Activated CD4-positive, CD25-positive, alpha-beta regulatory T cell treated with anti-CD3 and anti-CD28 coated beads, Interleukin-2, amount 50 U/mL, for 24 hours (primary cell): ENCODE data around the gene FBLN2.
"Not testable (repeated sequence)": the region's sequence is repeated elsewhere in the genome, so short reads cannot be mapped to it uniquely, and the experiment has no call there.

ENCODE experiments used
- ATAC-seq, 2 donors: fragments of 150-1000 bp; cut with Tn5 transposase; one replicate each; pipeline ENCODE4 v1.10.0; 2021; ENCODE audit warnings: mild to moderate bottlenecking in 1 of 2, moderate library complexity in 1 of 2

The FBLN2 gene

DNA sequence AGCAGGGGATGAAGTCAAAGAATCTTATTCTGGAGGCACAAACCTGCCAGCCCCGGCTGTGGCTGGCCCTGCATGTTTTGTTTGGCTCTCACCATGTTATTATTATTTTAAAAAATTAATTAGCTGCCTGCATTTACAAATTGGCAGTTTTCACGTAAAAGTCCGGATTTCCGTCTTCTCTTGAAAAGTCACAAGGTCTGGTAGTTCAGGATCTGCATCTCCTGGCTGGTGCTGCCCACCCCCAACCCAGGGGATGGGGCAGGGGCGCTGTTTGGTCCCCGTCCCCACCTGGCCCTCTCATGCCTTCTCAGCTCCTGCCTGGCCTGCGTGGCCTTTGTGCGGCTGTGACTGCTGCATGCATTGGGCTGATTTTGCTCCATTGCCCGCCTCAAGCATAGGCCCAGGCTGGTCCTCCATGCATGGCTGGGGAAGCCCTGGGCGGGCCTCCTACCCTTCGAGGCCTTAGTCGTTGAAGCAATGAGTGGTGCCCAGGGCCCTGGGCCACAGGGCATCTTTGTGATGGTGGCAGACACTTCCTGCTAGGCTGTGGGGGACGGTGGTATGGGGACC is 2.0 kb downstream of the FBLN2 start:
- no peak for ATAC-seq

DNA sequence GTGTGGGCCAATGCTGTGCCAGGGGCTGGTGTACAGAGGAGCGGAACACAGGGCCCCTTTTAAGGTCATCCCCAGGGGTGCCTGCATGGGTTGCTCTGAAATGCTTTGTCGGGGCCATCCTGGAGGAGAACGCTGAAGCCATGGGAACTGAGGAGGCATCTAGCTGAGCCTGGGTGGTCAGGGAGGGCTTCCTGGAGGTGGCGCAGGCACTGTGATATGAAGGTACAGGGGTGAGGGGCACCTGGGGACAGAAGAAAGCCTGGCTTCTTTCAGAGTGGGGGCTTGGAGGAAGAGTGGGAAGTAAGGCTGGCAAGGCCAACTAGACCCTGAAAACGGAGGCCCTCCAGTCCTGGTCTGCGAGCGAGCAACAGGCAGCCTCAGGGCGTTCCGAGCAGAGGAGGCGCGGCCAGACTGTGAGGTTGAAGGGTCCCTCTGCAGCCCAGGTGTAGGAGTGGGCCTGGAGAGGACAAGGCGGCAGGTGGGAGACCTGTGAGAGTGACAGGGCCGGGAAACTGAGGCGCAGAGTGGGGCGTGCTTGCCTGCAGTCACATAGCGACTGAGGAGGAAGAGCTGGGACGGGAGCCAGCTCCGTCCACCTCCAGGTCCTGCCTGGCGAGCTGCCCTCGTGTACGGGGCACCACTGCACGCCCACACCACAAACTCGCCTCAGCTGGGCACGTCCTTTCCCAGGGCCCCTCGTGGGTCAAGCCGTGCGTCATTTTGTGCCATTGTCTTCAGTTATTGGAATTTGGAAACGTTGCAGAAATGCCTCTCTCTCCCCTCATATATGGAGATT is 4.1 kb downstream of the FBLN2 start:
- ATAC-seq = no peak

DNA sequence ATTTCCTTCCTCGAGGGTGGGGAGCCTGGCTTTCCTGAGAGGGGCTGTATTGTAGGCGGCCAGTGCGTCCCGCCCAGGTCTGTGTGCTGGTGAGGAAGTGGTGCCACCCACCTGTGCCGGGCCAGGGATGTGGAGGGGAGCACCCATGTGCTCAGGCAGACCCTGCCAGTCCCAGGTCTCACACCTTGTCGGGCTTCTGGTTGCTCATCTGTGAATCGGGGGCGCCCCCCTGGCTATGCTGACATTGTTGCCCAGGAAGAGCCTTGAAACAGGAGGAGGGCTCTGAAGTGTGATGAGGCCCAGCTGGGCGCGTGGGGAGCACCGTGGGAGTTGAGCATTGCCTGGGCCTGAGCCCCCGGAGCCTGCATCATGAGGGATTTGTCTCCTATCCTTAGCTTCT is 4.8 kb downstream of the FBLN2 start:
- no peak for ATAC-seq

DNA sequence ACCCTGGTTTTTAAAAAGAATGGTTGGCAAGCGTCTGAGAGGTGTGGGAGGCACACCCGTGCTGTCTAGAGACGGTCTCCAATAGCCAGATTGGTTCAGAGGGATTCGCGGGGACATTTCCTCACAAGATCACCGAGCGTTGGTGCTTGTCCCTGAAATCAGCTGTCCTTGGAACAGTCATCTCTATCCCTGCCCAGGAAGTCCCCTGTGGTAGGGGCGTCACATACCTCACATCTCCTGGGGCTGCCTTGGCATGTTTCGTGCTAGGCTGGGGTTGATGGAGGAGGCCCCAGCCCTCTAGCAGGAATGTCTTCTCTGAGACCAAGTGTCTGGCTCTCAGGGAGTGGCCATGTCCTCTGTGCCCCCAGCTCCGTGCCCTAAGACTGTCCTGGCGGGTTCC is 6.8 kb downstream of the FBLN2 start:
- no peak for ATAC-seq

DNA sequence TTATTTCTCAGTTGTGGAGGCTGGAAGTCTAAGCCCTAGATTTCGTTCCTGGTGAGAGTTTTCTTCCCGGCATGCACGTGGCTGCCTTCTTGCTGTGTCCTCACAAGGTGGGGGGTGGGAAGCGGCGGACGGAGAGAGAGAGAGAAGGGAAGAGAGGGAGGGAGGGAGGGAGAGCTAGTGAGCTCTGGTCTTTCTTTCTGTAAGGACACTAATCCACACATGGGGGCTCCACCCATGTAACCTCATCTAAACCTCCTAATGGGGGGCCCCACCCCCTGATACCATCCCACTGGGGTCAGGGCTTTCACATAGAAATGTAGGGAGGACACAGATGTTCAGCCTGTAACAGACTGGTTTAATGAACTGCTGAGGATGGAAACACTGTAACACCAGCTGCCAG is 7.3 kb downstream of the FBLN2 start:
- ATAC-seq = no peak

DNA sequence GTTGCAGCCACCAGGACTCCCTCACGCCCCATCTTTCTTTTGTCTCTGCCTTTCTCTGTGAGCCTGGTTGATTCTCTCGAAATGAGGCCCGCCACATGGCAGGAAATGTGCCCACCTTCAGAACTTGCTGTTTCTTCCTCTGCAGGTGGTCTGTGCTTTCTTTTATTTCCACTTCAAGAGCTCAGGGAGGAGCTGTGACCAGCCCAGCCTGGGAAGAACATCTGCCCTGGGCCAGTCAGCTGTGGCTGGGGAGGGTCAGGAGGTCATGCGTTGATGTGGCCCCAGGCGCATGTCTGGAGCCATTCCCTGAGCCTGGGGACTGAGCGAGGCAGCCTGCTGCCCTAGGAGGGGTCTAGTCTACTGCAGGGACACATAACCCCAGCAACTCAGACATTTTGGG is 8.0 kb downstream of the FBLN2 start:
- ATAC-seq = no peak

DNA sequence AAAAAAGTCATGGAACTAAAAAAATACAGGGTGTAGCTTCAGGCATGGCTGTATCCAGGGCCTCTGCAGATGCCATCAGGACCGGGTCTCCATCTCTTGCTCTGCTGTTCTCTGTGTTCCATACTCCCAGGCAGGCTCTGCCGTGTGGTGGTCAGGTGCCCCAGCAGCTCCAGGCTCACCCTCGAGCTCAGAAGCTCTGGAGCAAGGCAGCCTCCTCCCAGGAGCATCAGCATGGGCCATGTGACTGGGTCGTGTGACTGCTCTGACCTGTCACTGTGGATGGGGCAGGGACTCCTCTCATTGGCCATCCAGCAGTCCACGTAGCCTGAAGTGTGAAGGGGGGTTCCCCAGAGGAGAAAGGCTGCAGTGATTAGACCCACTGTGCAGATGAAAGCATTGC is 8.5 kb downstream of the FBLN2 start:
- ATAC-seq = no peak

DNA sequence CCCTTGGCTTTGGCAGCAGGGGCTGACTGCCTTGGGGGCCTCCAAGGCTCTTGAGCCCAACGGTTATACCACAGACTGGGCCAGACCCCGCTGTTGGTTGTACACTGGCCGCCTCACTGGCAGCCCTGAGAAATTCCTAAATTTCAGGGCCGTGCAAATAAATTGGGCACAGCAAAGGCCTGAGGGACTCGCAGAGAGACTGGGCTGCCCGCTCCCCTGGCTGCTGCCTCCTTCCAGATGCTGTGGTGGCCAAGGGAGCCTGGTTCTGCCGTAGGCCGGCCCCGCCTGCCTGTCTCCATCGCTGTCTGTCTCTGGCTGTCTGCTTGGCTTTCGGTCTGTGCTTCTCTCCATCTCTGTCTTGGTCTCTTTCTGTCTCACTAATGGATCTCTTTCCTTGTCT is 9.0 kb downstream of the FBLN2 start:
- ATAC-seq = no peak

DNA sequence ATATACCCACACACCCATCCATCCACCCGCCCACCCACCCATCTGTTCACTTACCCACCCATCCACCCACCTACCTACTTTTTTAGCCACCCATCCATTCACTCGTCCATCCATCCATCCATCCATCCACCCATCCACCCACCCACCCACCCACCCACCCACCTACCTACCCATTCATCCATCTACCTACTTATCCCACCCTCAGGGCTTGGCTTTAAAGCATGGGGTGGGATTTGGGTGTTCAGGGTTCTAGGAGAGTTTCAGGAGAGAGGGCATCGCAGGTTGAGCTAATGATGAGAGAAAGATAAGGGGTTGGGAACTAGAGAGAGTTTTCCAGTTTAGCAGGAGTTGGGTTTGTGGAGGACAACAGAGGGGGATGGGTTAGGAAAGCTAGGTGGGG is 9.7 kb downstream of the FBLN2 start:
- no peak for ATAC-seq

DNA sequence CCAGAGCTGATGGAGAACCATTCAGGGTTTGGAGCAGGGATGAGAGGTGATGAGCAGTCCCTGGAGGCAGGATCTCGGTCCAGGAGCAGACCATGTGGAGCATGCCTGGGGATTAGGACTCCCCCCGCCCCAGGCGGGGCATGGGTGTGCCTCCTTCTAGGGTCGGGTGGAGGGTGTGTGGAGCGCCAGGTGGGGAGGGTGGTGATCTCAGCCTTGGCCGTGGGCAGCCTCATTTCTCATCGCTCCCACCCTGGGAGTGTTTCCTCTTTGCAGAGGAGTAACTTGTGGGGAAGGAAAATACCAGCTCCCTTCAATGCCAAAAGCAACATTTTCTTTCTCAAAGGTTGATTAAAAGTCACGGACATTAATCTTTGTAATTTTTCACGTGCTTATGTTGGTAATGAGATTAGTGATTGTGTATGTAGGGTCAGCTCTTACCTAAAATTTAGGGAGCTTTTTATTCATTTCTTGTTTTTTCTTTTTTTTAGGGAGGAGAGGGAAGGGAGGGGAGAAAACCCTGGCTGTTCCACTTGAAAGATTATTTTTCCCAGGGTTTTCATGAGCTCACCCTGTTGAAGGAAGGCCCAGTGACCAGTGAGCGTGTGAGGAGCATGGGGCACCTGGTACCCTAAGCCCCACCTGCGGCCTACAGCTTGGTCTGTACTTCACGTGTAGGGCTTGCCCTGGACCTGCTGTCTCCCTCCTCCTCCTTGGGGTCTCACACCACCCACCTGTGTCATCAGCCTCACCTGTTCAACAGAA is 11.0 kb downstream of the FBLN2 start:
- no peak for ATAC-seq

DNA sequence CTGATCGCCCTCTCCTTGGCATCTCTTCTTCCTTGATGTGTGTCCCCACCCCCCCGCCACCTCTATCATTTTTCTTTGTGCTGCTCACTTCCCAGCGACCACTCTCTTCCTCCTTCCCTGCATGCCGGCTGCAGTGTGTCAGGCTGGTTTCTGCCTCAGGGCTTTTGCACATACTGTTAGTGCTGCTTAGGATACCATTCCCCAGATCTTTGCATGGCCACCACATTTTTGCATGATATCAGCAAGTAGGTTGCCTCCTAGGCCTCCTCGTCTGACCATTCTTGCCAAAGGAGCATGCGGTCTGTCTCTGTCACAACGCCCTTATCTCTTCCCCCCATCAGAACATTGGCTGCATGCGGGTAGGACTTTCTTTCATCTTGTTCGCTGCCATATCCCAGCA is 12.5 kb downstream of the FBLN2 start:
- no peak for ATAC-seq

DNA sequence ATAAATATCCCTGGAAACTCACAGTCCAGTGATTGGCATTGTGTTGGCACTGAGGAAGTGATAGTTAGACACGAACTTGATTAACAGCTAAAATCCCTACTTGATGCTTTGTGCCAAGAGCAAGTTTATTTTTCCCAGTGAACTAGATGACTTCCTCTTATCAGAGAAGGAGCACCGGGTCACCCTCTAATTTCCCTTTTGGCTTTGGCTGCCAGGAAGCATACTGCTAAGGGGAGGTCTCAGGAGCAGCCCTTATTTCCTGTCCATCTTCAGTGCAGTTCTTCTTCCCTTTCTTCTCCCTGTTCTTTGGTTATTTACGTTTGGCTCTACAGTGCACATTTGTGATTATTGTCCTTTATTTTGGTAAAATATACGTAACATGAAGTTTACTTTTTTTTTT is 13.0 kb downstream of the FBLN2 start:
- no peak for ATAC-seq

DNA sequence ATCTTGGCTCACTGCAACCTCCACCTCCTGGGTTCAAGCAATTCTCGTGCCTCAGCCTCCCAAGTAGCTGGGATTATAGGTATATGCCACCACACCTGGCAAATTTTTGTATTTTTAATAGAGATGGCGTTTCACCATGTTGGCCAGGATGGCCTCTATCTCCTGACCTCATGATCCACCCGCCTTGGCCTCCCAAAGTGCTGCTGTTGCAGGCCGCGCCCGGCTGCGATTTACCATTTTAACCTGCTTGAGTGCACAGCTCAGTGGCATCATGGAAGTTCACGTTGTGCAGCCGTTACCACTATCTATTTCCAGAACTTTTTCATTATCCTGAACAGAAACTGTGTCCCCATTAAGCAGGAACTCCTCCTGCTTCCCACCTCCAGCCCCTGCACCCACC is 13.5 kb downstream of the FBLN2 start:
- ATAC-seq = not testable (repeated sequence)

DNA sequence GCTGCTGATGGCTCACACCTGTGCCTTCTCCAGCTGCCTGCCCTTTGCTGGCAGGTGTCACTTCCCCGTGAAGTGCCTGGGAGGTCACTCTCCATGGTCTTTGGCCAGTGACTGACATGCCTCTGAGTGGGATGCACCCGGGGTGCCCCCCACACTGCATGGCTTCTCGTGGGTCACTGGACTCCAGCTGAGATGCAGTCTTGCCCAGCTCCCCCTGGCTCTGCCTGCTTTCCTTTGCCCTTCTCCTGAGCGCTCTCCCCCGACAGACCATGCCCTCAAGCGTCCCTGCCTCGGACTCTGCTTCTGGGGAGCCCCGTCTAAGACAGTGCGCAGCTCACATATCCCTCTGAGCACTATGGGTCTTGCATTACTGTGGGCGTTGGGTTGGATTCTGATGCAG is 14.4 kb downstream of the FBLN2 start:
- no peak for ATAC-seq

DNA sequence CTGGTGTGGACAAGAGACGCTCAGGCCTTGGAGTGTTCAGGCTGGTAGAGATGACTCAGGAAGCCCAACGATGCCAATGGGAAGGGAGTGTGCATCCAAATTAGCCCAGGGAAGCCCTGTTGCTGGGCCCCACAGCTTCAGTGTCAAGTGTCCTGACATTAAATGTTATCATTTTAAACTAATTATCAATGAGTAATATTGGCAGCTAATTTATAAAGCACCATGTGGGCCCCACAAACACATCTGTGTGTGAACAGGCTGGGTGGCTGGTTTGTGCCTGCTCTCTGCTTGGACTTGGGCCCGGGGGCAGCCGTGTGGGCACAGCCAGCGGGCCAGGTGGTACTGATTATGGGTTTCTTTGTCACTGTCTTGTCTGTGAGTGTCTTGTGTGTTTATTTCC is 15.0 kb downstream of the FBLN2 start:
- no peak for ATAC-seq

DNA sequence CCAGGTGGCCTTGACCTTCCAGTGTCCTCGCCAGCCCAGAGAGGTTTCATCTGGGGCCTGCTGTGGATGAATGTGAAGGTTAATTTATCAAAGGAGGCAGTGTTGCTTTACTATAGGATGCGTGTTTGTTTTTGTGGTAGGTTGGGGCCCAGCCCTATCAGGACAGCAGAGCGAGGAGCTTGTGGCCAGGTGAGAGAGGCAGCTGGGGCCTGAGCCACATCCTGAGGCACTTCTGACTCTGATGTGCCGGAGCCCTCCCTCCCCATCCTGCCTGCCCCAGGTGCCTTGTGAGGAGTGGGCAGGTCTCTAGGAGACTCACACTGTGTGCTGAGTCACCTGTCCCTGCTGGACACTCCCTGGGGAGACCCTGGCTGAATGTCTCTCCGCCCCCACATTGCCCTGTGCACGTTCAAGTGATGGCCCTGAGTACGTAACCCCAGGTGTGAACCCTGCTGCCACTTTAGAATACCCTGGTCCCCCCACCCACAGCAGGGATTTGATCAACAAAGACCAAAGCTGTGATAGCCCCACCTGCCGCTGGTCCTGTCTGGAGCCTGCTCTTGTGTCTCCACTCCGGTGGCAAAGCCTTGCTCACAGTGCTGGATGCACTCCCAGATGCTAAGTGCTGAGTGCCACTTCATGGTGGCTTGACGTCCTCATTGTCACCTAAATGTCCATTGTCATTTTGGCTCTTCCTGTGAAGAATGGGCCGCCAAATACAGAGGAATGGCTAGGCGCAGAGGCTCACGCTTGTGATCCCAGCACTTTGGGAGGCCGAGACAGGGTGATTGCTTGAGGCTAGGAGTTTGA is 16.0 kb downstream of the FBLN2 start:
- ATAC-seq = no peak

DNA sequence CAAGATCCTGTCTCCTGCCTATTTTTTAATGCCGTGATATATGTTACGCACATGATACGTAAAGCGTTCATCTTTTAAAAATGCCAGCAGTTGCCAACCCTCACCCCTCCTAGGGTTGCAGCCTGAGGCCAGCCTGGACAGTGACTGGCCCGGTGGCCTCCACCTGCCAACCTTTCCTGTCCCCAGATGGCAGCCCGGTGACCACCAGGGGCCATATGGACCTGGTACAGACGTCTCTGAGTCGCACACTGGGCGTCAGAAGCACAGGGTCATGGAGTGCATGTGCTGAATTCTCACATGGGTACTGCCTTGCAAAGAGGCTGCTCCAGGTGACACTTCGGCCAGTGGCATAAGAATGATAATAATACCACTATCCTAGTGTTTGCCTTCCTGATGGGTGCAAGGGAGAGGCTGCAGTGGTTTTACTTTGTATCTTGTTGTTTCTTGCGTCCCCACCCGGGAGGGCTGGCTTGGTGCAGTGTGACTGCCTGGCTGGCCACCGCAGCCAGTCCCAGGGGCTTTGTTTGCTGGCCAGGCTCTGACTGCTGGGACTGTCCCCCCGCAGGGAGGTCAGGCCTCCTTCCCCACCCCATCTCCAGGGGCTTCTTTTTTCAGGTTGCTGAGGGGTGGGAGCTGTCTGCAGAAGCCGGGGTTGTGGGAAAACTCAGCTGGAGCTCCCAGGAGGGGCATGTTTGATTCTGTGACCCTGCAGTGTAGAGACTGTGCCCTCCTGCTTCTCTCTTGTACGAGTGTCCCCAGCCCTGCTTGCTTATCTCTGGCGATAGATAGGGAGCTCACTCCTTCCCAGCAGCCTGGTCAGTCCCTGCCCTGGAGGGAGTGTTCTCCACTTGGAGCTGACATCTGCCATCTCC is 16.9 kb downstream of the FBLN2 start:
- no peak for ATAC-seq

DNA sequence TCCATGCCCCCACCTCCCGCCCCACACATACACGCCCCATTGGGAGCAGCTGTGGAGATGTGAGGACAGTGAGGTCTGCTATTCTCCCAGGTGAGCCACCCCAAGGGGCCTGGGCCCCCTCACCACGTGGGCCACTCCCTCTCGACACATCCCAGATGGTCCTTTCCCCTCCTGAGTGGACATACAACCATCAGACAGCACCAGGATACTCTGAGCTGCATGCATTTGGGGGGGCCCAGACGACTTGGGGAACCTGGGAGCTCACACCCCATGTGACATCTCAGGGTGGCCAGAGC is 17.5 kb downstream of the FBLN2 start:
- ATAC-seq = no peak

DNA sequence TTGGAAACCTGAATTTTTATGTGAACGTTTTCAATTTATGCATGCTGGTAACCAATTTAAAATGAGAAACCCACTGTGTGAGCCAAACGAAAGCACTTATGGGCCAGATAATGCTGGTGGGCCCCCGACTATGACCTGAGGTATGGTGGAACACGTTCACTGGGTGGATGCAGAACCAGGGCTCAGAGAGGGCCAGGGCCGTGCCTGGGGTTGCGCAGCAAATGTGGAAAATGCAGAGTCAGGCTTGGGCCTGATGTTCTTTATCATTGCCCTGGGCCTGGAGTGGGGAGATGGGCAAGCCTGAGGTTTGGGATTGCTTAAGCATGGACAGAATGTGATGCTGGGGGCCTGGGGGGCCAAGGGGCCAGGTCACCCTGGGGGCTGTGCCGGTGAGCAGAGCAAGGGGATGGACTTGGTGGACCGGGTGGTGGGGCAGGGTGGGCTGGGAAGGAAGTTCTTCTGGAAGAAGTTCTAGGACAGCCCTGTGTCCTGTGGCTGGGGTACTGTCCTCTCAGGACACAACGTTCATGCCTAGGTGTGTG is 17.9 kb downstream of the FBLN2 start:
- ATAC-seq = no peak

DNA sequence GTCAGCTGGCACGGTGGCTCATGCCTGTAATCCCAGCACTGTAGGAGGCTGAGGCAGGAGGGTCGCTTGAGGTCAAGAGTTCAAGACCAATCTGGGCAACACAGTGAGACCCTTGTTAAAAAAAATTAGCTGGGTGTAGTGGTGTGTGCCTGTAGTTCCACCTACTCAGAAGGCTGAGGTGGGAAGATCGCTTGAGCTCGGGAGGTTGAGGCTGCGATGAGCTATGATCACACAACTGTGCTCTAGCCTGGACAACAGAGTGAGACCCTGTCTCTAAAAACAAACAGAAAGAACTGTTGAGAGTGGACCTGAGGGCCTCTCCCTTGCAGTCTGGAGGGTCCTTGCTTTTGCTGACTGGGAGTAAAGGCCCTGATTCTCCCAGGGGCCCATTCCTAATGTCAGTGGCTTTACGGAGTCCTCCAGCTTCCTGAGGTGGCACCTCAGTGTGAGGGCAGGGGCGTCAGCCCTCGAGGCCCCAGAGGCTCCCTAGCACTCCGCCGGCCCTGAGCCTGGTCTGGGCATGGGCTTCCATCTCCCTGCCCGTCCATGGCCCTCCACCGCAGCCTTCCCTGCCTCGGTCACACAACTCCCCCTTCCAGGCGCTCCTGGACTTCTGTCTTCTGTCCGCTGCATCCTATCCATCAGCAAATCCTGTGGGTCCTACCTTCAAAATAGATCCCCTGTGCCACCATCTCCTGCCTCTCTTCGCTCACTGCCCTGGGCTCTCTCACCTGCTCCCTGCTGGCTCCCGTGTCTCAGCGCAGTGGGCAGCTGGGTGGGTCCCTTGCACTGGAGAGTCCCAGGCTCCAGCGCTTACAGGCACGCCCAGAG is 19.0 kb downstream of the FBLN2 start:
- no peak for ATAC-seq

DNA sequence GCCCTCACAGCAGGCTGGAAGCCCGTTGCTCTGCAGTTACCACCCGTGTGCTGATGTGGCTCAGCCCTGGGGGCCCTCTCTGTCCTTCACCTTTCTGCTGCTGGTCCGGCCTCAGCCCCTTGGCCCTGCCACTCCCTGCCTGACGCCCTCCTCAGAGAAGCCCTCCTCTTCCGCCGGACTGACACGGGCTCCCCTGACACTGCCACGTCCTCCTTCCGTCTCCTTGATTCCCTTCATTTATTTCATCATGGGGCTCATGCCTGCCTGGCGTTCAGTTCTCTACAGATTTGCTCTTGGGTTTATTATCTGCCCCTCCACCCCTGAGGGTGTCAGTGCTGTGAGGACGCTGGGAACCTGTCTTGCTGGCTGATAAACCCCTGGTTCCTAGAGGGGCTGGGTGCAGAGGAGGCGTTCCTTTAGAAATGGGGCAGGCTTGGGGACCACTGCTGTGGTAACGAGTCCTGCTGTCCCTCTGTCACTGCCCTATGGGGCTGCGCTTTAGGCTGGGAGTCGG is 19.6 kb downstream of the FBLN2 start:
- no peak for ATAC-seq
